HG03571 (cell line): ENCODE measurements around the gene ACADS.

ENCODE experiments used
- ATAC-seq: cut with Tn5 transposase; IDR thresholded peaks from one replicate; pipeline ENCODE4 v1.9.1; 2021; ENCODE audit not compliant: unreplicated experiment

ACADS gene

DNA sequence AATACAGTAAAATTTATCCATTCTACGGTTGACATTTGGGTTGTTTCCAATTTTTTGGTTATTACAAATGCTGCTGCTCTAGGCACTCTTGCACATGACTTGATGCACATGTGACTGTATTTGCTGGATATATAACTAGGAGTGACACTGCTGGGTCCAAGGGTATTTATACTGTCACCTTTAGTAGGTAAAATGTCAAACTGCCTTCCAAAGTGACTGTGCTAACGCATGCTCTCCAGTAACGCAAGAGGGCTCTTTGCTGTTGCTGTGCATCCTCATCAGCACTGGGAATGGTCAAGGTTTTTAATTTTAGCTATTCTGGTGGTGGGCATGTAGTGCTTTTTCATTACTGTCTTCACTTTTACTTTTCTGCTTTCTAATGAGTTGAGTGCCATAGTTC is 62.3 kb downstream of the ACADS start:
- no peak for ATAC-seq
